Uterus (tissue), 2 donors: Measurements from ENCODE around the gene CCDC40.

Experiments used
- POLR2A ChIP-seq, 2 donors: fragments of 450-650 bp; IDR thresholded peaks; one replicate each; pipeline ENCODE4 v1.6.1; 2016; ENCODE audit warnings: antibody characterized with exemption in 2 of 2, mild to moderate bottlenecking in 1 of 2, moderate library complexity in 1 of 2
- TF ChIP-seq, protein P1 (sequence below), 4 experiments: fragments of 200-600 bp in 2 of 4; fragments of 450-650 bp in 2 of 4; sonication (generic) in 2 of 4; IDR thresholded peaks; one replicate each; pipeline ENCODE4 v1.5.1; 2016 to 2019; ENCODE audit warnings: antibody characterized with exemption in 4 of 4, mild to moderate bottlenecking in 2 of 4, moderate library complexity in 1 of 4

- TF ChIP-seq, protein P1, sequence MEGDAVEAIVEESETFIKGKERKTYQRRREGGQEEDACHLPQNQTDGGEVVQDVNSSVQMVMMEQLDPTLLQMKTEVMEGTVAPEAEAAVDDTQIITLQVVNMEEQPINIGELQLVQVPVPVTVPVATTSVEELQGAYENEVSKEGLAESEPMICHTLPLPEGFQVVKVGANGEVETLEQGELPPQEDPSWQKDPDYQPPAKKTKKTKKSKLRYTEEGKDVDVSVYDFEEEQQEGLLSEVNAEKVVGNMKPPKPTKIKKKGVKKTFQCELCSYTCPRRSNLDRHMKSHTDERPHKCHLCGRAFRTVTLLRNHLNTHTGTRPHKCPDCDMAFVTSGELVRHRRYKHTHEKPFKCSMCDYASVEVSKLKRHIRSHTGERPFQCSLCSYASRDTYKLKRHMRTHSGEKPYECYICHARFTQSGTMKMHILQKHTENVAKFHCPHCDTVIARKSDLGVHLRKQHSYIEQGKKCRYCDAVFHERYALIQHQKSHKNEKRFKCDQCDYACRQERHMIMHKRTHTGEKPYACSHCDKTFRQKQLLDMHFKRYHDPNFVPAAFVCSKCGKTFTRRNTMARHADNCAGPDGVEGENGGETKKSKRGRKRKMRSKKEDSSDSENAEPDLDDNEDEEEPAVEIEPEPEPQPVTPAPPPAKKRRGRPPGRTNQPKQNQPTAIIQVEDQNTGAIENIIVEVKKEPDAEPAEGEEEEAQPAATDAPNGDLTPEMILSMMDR (IDR thresholded peaks at IDR 0.05): no peak
- no peak for TF ChIP-seq POLR2A (IDR thresholded peaks at IDR 0.05)
These were observed 63.0 kb downstream of the CCDC40 start for GRCh38 chr17:80099291-80100034.
